HepG2 (cell line): Measurements from ENCODE around the gene GINS3. TPM values are rescaled to one million over a fixed set of nuclear protein-coding genes. Genes with fewer than 3 reads are reported as not detected.

ENCODE experiments used
- ATAC-seq: fragments of 200-7000 bp; cut with Tn5 transposase; 3 replicates; pipeline ENCODE4 v1.9.1; 2020; ENCODE audit warnings: mild to moderate bottlenecking, moderate library complexity
- BruUV-seq: library from RNA; stranded (reverse); fragments of 400-500 nt; replicated peaks from 2 replicates; lab custom pipeline; 2021; lab: Mats Ljungman, UMichigan
- CTCF ChIA-PET: fragments of 300-600 bp; formaldehyde crosslinking; extraction: SDS; loops from one replicate; lab custom pipeline; 2021; ENCODE audit warnings: low total read pairs, inconsistent platforms, low intra/inter-chr PET ratio; lab: Yijun Ruan, JAX
- POLR2A ChIA-PET: fragments of 350-600 bp; sonication (Branson Sonifier 250); formaldehyde crosslinking; loops from one replicate; lab custom pipeline; 2020; ENCODE audit warnings: antibody characterized with exemption, inconsistent platforms; lab: Yijun Ruan, JAX
- DNase-seq: peaks from one replicate; pipeline ENCODE4 v3.0.0-alpha.2; 2015; ENCODE audit warnings: low spot score
- FAIRE-seq: peaks from 3 replicates; lab custom pipeline; 2011; peaks lifted over from hg19 to GRCh38; lab: Jason Lieb, UNC
- H2AFZ ChIP-seq: one replicate; pipeline ENCODE4 v1.6.1; 2011; ENCODE audit warnings: low read length, inconsistent platforms
- H3K27ac ChIP-seq: fragments of 300-600 bp; 3 replicates; pipeline ENCODE4 v1.8.0; 2011; ENCODE audit warnings: mixed run types, mild to moderate bottlenecking, mixed read lengths, low read length, inconsistent platforms; ENCODE audit not compliant: insufficient read depth; ENCODE audit errors: extremely low read length
- H3K27me3 ChIP-seq, 2 experiments: fragments of 200-600 bp in 1 of 2; 2 replicates in 1 of 2; 3 replicates in 1 of 2; pipeline versions ENCODE4 v1.6.0 to v1.8.0; 2011; ENCODE audit warnings: low read length in 2 of 2, mild to moderate bottlenecking in 2 of 2, moderate library complexity in 2 of 2, inconsistent platforms in 1 of 2; ENCODE audit not compliant: insufficient read depth in 2 of 2, control insufficient read depth in 1 of 2
- H3K36me3 ChIP-seq, 2 experiments: fragments of 200-600 bp in 1 of 2; replicated peaks in 1 of 2; 2 replicates in 1 of 2; 3 replicates in 1 of 2; pipeline versions ENCODE4 v1.5.1 to v1.8.0; 2011; ENCODE audit warnings: low read length in 2 of 2, inconsistent platforms in 1 of 2; ENCODE audit not compliant: insufficient read depth in 2 of 2, control insufficient read depth in 1 of 2
- H3K4me1 ChIP-seq: 2 replicates; pipeline ENCODE4 v1.5.1; 2012; ENCODE audit warnings: low read length, inconsistent platforms; ENCODE audit not compliant: insufficient read depth
- H3K4me2 ChIP-seq: 2 replicates; pipeline ENCODE4 v1.6.0; 2011; ENCODE audit warnings: low read depth, low read length, inconsistent platforms
- H3K4me3 ChIP-seq, 3 experiments: fragments of 200-600 bp in 1 of 3; sonication (generic), shearing (Covaris generic) in 1 of 3; replicated peaks in 1 of 3; 2 replicates each; pipeline ENCODE4 v1.5.1; 2011 to 2016; ENCODE audit warnings: low read length in 3 of 3, inconsistent platforms in 2 of 3, low read depth in 2 of 3, mild to moderate bottlenecking in 2 of 3, control low read depth in 1 of 3, mixed read lengths in 1 of 3; ENCODE audit not compliant: insufficient read depth in 1 of 3
- H3K79me2 ChIP-seq: one replicate; pipeline ENCODE4 v1.6.1; 2011; ENCODE audit warnings: low read length, inconsistent platforms; ENCODE audit not compliant: insufficient read depth
- H3K9ac ChIP-seq: 2 replicates; pipeline ENCODE4 v1.6.0; 2011; ENCODE audit warnings: mild to moderate bottlenecking, low read depth, low read length, inconsistent platforms; ENCODE audit not compliant: insufficient read depth
- H3K9me3 ChIP-seq: 2 replicates; pipeline ENCODE4 v1.5.1; 2012; ENCODE audit warnings: mild to moderate bottlenecking, low read length
- H4K20me1 ChIP-seq: 2 replicates; pipeline ENCODE4 v1.6.0; 2011; ENCODE audit warnings: inconsistent platforms, mild to moderate bottlenecking, low read length, moderate library complexity; ENCODE audit not compliant: insufficient read depth
- ARID3A ChIP-seq: IDR thresholded peaks from 2 replicates; pipeline ENCODE4 v1.6.1; 2012; ENCODE audit warnings: low read depth, low read length, improper control_type of control experiment
- ASH2L ChIP-seq: fragments of 300-600, 200-600 bp; sonication (generic); IDR thresholded peaks from 2 replicates; pipeline ENCODE4 v1.7.0; 2017; ENCODE audit warnings: low read depth, mild to moderate bottlenecking, moderate library complexity, mixed read lengths, low read length; ENCODE audit not compliant: insufficient read length
- CENPX ChIP-seq: sonication (generic); formaldehyde crosslinking; IDR thresholded peaks from 2 replicates; pipeline ENCODE4 v1.9.0; 2021; ENCODE audit warnings: mild to moderate bottlenecking, missing genetic modification reagents, moderate library complexity
- HNRNPH1 ChIP-seq: fragments of 200-400 bp; formaldehyde crosslinking; optimal IDR thresholded peaks from 2 replicates; pipeline ENCODE3; 2017; ENCODE audit warnings: mild to moderate bottlenecking, low read depth, low read length
- MEF2D ChIP-seq: sonication (generic); formaldehyde crosslinking; IDR thresholded peaks from 2 replicates; pipeline ENCODE4 v1.5.1; 2020; ENCODE audit warnings: mild to moderate bottlenecking, missing genetic modification reagents
- MEIS1 ChIP-seq: sonication (generic); formaldehyde crosslinking; IDR thresholded peaks from 2 replicates; pipeline ENCODE4 v1.9.0; 2021; ENCODE audit warnings: mild to moderate bottlenecking, missing genetic modification reagents, moderate library complexity, borderline replicate concordance
- SNAPC2 ChIP-seq: sonication (generic); formaldehyde crosslinking; IDR thresholded peaks from 2 replicates; pipeline ENCODE4 v1.8.1; 2022; ENCODE audit warnings: mild to moderate bottlenecking, missing genetic modification reagents
- YEATS2 ChIP-seq: sonication (generic); formaldehyde crosslinking; IDR thresholded peaks from 2 replicates; pipeline ENCODE4 v1.4.0; 2020; ENCODE audit warnings: missing genetic modification reagents, borderline replicate concordance
- ZNF24 ChIP-seq: fragments of 450-650 bp; IDR thresholded peaks from 2 replicates; pipeline ENCODE4 v1.6.1; 2017; ENCODE audit warnings: antibody characterized with exemption, mild to moderate bottlenecking
- ZNF747 ChIP-seq: sonication (generic); formaldehyde crosslinking; IDR thresholded peaks from 2 replicates; pipeline ENCODE4 v1.8.1; 2023; ENCODE audit warnings: missing genetic modification reagents, mild to moderate bottlenecking, borderline replicate concordance
- ZSCAN30 ChIP-seq: sonication (generic); formaldehyde crosslinking; IDR thresholded peaks from 2 replicates; pipeline ENCODE4 v1.5.0; 2020; ENCODE audit warnings: mild to moderate bottlenecking, missing genetic modification reagents
- WGBS: methylation state at CpG from one replicate; pipeline ENCODE4 v1.1.6; 2017; ENCODE audit warnings: low lambda C conversion rate; 5-methylcytosine and 5-hydroxymethylcytosine counted together
- in situ Hi-C: cut with HindIII; loops from 2 replicates; pipeline ENCODE4 v1.10.0; 2017; ENCODE audit warnings: low pct_unique_long_range_greater_than_20kb; ENCODE audit not compliant: extremely low pct_ligation_motif_present
- intact Hi-C: fragments of 100-400 bp; cut with micrococcal nuclease; formaldehyde crosslinking; loops from one replicate; pipeline ENCODE4 v1.10.0; 2022; ENCODE audit not compliant: unreplicated experiment
- polyA plus RNA-seq, 8 experiments: library from polyadenylated mRNA; depleted of rRNA in 3 of 8; stranded (reverse) in 7 of 8; unstranded in 1 of 8; fragments of >200 nt; fragmentation: Illumina TruSeq in 4 of 8; extraction: Trizol in 4 of 8; gene quantifications; 2 replicates each; pipeline versions ENCODE4 v1.2.1 to v1.2.3, GENCODE V29; 2011 to 2016; ENCODE audit warnings: low read depth in 4 of 8, missing spikeins in 1 of 8, mixed read lengths in 1 of 8; ENCODE audit not compliant: insufficient read depth in 1 of 8
- total RNA-seq, 5 experiments: library from RNA; depleted of rRNA; stranded (reverse); fragments of >200 nt; fragmentation: Illumina TruSeq; extraction: Trizol; gene quantifications; 2 replicates each; pipeline ENCODE4 v1.2.3, GENCODE V29; 2016; ENCODE audit warnings: low read depth in 1 of 5
- TF ChIP-seq, protein P1 (sequence below): sonication (generic); formaldehyde crosslinking; IDR thresholded peaks from 2 replicates; pipeline ENCODE4 v1.4.0; 2020; ENCODE audit warnings: mild to moderate bottlenecking, missing genetic modification reagents

GINS3 gene
- total and polyA plus RNA-seq, 2 of the 13 experiments (the other 11 are each of a cell fraction or from before 2014, with no cell fraction given), result 6.5 to 19.3 TPM

- no peak for DNase-seq
- Histone ChIP-seq H3K27ac (no peak overlapping the region), H4K20me1 (no peaks in the 10 kb centered on the region), H3K79me2 (no peaks in the 10 kb centered on the region)
- BruUV-seq, result no TSS peak
- TF ChIP-seq MEF2D (CRISPR knock-in tag) (no peak), ZNF24 (no peak), CENPX (no peak)
- TF ChIP-seq, all 625 proteins: peak for 0
- no peak overlapping the region for H3K4me2 ChIP-seq
- intact Hi-C loops (no loop called here), in situ Hi-C loops (no loop called here)
- no peak overlapping the region for H3K9ac ChIP-seq
- no peaks in the 10 kb centered on the region for H3K36me3 ChIP-seq
- ATAC-seq (no peak), FAIRE-seq (no peak)
- H3K4me1 ChIP-seq, result no peaks in the 10 kb centered on the region
- WGBS, result 26% methylated on average over 4 of the region's 4 CpGs
- H3K9me3 ChIP-seq, result no peaks in the 10 kb centered on the region
- H3K4me3 ChIP-seq, result no peak overlapping the region
- ChIA-PET POLR2A (no interaction called here), CTCF (no interaction called here)
- H3K27me3 ChIP-seq, result peaks cover 0 to 9% of the 10 kb centered on the region in 2 experiments; a peak in 2 of 5 replicates
- H2AFZ ChIP-seq, result no peak overlapping the region
Observed at GRCh38 chr16:58343562-58343961, 48.7 kb upstream of the GINS3 start.

DNA sequence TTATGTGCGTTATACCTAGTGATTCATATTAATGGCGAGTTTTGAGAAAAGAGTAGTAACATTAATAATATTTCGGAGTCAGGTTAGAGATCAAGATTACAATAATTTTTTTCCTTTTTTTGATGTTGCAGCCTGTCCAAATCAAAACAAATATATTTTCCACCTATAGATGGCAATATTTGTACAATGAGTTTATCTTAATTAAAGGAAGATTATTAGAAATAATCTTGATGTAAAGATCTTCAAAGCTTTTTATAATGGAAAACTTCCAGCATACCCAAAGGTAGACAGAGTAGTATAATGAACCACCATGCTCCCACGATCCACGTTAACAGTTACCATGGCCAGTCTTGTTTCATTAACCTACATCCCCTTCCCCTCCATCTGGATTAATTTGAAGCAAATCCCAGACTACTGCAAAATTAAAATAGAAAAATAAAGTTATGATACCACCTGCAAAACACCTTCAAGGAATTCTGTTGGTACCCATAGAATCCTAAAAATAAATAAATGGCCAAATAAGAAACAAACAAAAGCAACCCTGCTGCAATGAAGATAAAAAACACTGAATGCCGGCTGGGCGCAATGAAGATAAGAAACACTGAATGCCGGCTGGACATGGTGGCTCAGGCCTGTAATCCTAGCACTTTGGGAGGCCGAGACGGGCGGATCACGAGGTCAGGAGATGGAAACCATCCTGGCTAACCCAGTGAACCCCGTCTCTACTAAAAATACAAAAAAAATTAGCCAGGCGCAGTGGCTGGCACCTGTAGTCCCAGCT lies 46.5 kb upstream of the GINS3 start:
- Histone ChIP-seq H2AFZ (no peak overlapping the region), H3K36me3 (no peaks in the 10 kb centered on the region), H3K4me1 (no peaks in the 10 kb centered on the region), H3K79me2 (no peaks in the 10 kb centered on the region), H3K27ac (no peak overlapping the region), H3K4me3 (no peak overlapping the region), H3K4me2 (no peak overlapping the region), H3K9ac (no peak overlapping the region), H4K20me1 (no peaks in the 10 kb centered on the region), H3K27me3 (peaks cover 0 to 16% of the 10 kb centered on the region in 2 experiments; a peak in 2 of 5 replicates), H3K9me3 (no peaks in the 10 kb centered on the region)
- POLR2A ChIA-PET, result no interaction called here
- ATAC-seq (no peak), DNase-seq (no peak), FAIRE-seq (no peak)
- BruUV-seq, result no TSS peak
- CTCF ChIA-PET, result no interaction called here
- in situ Hi-C loops, result no loop called here
- WGBS, result 32% methylated on average over 14 of the region's 14 CpGs
- intact Hi-C loops, result no loop called here
- no peak; the same call in 1 of the 2 replicates for TF ChIP-seq ARID3A
- TF ChIP-seq HNRNPH1, result no peak
- no peak for TF ChIP-seq MEIS1 (CRISPR knock-in tag)
- TF ChIP-seq SNAPC2 (CRISPR knock-in tag), result no peak
- TF ChIP-seq ZNF747 (CRISPR knock-in tag), result no peak
- TF ChIP-seq, protein P1, sequence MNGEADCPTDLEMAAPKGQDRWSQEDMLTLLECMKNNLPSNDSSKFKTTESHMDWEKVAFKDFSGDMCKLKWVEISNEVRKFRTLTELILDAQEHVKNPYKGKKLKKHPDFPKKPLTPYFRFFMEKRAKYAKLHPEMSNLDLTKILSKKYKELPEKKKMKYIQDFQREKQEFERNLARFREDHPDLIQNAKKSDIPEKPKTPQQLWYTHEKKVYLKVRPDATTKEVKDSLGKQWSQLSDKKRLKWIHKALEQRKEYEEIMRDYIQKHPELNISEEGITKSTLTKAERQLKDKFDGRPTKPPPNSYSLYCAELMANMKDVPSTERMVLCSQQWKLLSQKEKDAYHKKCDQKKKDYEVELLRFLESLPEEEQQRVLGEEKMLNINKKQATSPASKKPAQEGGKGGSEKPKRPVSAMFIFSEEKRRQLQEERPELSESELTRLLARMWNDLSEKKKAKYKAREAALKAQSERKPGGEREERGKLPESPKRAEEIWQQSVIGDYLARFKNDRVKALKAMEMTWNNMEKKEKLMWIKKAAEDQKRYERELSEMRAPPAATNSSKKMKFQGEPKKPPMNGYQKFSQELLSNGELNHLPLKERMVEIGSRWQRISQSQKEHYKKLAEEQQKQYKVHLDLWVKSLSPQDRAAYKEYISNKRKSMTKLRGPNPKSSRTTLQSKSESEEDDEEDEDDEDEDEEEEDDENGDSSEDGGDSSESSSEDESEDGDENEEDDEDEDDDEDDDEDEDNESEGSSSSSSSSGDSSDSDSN (CRISPR knock-in tag), result no peak
- TF ChIP-seq ZSCAN30 (CRISPR knock-in tag), result no peak
- no peak for TF ChIP-seq ASH2L
- TF ChIP-seq YEATS2 (CRISPR knock-in tag), result no peak
